NCI-H1694 treated with DMSO at 0.1 percent for 48 hours (cell line): ENCODE measurements around the gene PLCXD1.
"Not testable (repeated sequence)": the region's sequence is repeated elsewhere in the genome, so short reads cannot be mapped to it uniquely, and the experiment has no call there.

Source experiments
- DNase-seq: peaks from one replicate; lab custom pipeline; 2025; lab: John Stamatoyannopoulos, UW

PLCXD1 gene

GRCh38 chrX:351324-351641 is 70.1 kb downstream of the PLCXD1 start:
- DNase-seq = not testable (repeated sequence)

- no peak for DNase-seq
Observed at GRCh38 chrX:351736-352135, 70.6 kb downstream of the PLCXD1 start.

GRCh38 chrX:352181-352580 is 71.0 kb downstream of the PLCXD1 start:
- DNase-seq = no peak

- DNase-seq = no peak
Observed at GRCh38 chrX:352582-353314, 71.6 kb downstream of the PLCXD1 start.
